ENCODE data around the gene MAP3K20.
"Not testable (repeated sequence)": the region's sequence is repeated elsewhere in the genome, so short reads cannot be mapped to it uniquely, and the experiment has no call there.

The MAP3K20 gene

GRCh38 chr2:173207124-173207523, 131.5 kb downstream of the MAP3K20 start:
- not testable (repeated sequence) for DNase-seq

- DNase-seq, result peak; percentile 31
Observed at GRCh38 chr2:173210270-173211196, 134.9 kb downstream of the MAP3K20 start.

GRCh38 chr2:173213181-173213580, 137.5 kb downstream of the MAP3K20 start:
- DNase-seq, result no peak

GRCh38 chr2:173214213-173214612, 138.6 kb downstream of the MAP3K20 start:
- no peak for DNase-seq

- DNase-seq, result no peak
Observed at GRCh38 chr2:173215316-173215715, 139.7 kb downstream of the MAP3K20 start.

GRCh38 chr2:173216051-173216450, 140.4 kb downstream of the MAP3K20 start:
- no peak for DNase-seq

- no peak for DNase-seq
Observed at GRCh38 chr2:173216668-173217067, 141.0 kb downstream of the MAP3K20 start.

- no peak for DNase-seq
Observed at GRCh38 chr2:173217116-173217840, 141.6 kb downstream of the MAP3K20 start.

- no peak for DNase-seq
Observed at GRCh38 chr2:173218326-173219056, 142.8 kb downstream of the MAP3K20 start.

GRCh38 chr2:173221132-173221695, 145.6 kb downstream of the MAP3K20 start:
- DNase-seq, result no peak

- no peak for DNase-seq
Observed at GRCh38 chr2:173221937-173222594, 146.4 kb downstream of the MAP3K20 start.

- DNase-seq, result no peak
Observed at GRCh38 chr2:173223871-173224270, 148.2 kb downstream of the MAP3K20 start.

- DNase-seq, result peak; percentile 16
Observed at GRCh38 chr2:173226899-173227698, 151.5 kb downstream of the MAP3K20 start.

GRCh38 chr2:173229086-173229485, 153.4 kb downstream of the MAP3K20 start:
- no peak for DNase-seq

- DNase-seq, result no peak
Observed at GRCh38 chr2:173230181-173230580, 154.5 kb downstream of the MAP3K20 start.

- DNase-seq, result no peak
Observed at GRCh38 chr2:173231042-173231441, 155.4 kb downstream of the MAP3K20 start.

GRCh38 chr2:173231465-173231864, 155.8 kb downstream of the MAP3K20 start:
- no peak for DNase-seq

- DNase-seq, result no peak
Observed at GRCh38 chr2:173232956-173233744, 157.5 kb downstream of the MAP3K20 start.

GRCh38 chr2:173235947-173236803, 160.5 kb downstream of the MAP3K20 start:
- DNase-seq, result no peak

- no peak for DNase-seq
Observed at GRCh38 chr2:173238385-173238784, 162.7 kb downstream of the MAP3K20 start.

Measured in NCI-H526 treated with DMSO at 0.1 percent for 48 hours (cell line).